Panc1 (cell line): ENCODE results near the gene CEP164. TPM values are rescaled to one million over a fixed set of nuclear protein-coding genes. Genes with fewer than 3 reads are reported as not detected.

ENCODE experiments used
- ATAC-seq: fragments of 200-7000 bp; cut with Tn5 transposase; 2 replicates; pipeline ENCODE4 v1.9.1; 2020; ENCODE audit warnings: mild to moderate bottlenecking, moderate library complexity
- BruUV-seq: library from RNA; stranded (reverse); fragments of 400-500 nt; replicated peaks from 2 replicates; lab custom pipeline; 2021; lab: Mats Ljungman, UMichigan
- CTCF ChIA-PET: fragments of 300-600 bp; sonication (Branson Sonifier 250); formaldehyde crosslinking; loops from one replicate; lab custom pipeline; 2022; ENCODE audit warnings: antibody characterized with exemption; lab: Charles Lee
- POLR2A ChIA-PET: fragments of 300-600 bp; sonication (Branson Sonifier 250); formaldehyde crosslinking; loops from one replicate; lab custom pipeline; 2022; ENCODE audit warnings: antibody characterized with exemption; lab: Charles Lee
- DNase-seq: peaks from one replicate; pipeline ENCODE4 v3.0.0-alpha.2; 2010; ENCODE audit warnings: low read depth, low spot score
- H3K27ac ChIP-seq: 2 replicates; pipeline ENCODE4 v1.5.1; 2011; ENCODE audit warnings: mild to moderate bottlenecking, low read length, inconsistent platforms
- H3K27me3 ChIP-seq: fragments of 200-500 bp; sonication (Bioruptor generic); 2 replicates; pipeline ENCODE4 v1.6.0; 2014; ENCODE audit warnings: low read length, inconsistent platforms; ENCODE audit not compliant: control insufficient read depth, insufficient read depth
- H3K36me3 ChIP-seq: fragments of 200-500 bp; sonication (Bioruptor generic); 2 replicates; pipeline ENCODE4 v1.5.1; 2014; ENCODE audit warnings: inconsistent platforms, mild to moderate bottlenecking, low read length, moderate library complexity; ENCODE audit not compliant: control insufficient read depth, insufficient read depth
- H3K4me1 ChIP-seq: 2 replicates; pipeline ENCODE4 v1.5.1; 2011; ENCODE audit warnings: inconsistent platforms, mild to moderate bottlenecking, low read length, moderate library complexity; ENCODE audit not compliant: control insufficient read depth, insufficient read depth
- H3K4me3 ChIP-seq, 2 experiments: 2 replicates each; pipeline ENCODE4 v1.5.1; 2011 to 2012; ENCODE audit warnings: low read depth in 2 of 2, low read length in 2 of 2, mild to moderate bottlenecking in 2 of 2, inconsistent platforms in 1 of 2, moderate library complexity in 1 of 2
- H3K9me3 ChIP-seq: fragments of 200-500 bp; sonication (Bioruptor generic); 2 replicates; pipeline ENCODE4 v1.5.1; 2014; ENCODE audit warnings: low read depth, mild to moderate bottlenecking, inconsistent platforms, low read length, moderate library complexity; ENCODE audit not compliant: control insufficient read depth, insufficient read depth
- CTCF ChIP-seq: fragments of 450-650 bp; IDR thresholded peaks from 2 replicates; pipeline ENCODE4 v1.5.1; 2017; ENCODE audit warnings: mild to moderate bottlenecking
- POLR2AphosphoS5 ChIP-seq: IDR thresholded peaks from 2 replicates; pipeline ENCODE4 v1.6.1; 2012; ENCODE audit warnings: mild to moderate bottlenecking, low read depth, low read length, moderate library complexity
- REST ChIP-seq, 2 experiments: IDR thresholded peaks; 2 replicates each; pipeline ENCODE4 v1.6.1; 2011 to 2012; ENCODE audit warnings: low read depth in 2 of 2, control low read depth in 1 of 2, low read length in 1 of 2, mild to moderate bottlenecking in 1 of 2, moderate library complexity in 1 of 2; ENCODE audit not compliant: insufficient read depth in 1 of 2
- SIN3A ChIP-seq: IDR thresholded peaks from 2 replicates; pipeline ENCODE4 v1.6.1; 2012; ENCODE audit warnings: low read depth, mild to moderate bottlenecking, low read length, moderate library complexity, borderline replicate concordance; ENCODE audit not compliant: insufficient read depth
- TCF7L2 ChIP-seq: IDR thresholded peaks from 2 replicates; pipeline ENCODE4 v1.6.1; 2011; ENCODE audit warnings: mild to moderate bottlenecking, low read depth, low read length, inconsistent platforms
- in situ Hi-C: cut with HindIII; loops from 2 replicates; pipeline ENCODE4 v1.10.0; 2016; ENCODE audit warnings: low sequenced_read_pairs, low pct_unique_long_range_greater_than_20kb
- intact Hi-C: fragments of 100-400 bp; cut with micrococcal nuclease; formaldehyde crosslinking; loops from one replicate; pipeline ENCODE4 v1.10.0; 2022; ENCODE audit not compliant: unreplicated experiment
- total RNA-seq: library from RNA; stranded (reverse); gene quantifications from one replicate; pipeline ENCODE4 v1.2.1, GENCODE V29; 2021; ENCODE audit not compliant: unreplicated experiment

CEP164 gene
- total RNA-seq, 1 experiment from 2014 or later: 75.4 TPM

- Histone ChIP-seq H3K27me3 (no peaks in the 10 kb centered on the region), H3K4me1 (no peaks in the 10 kb centered on the region), H3K4me3 (no peak overlapping the region), H3K27ac (no peak overlapping the region), H3K9me3 (no peaks in the 10 kb centered on the region), H3K36me3 (no peaks in the 10 kb centered on the region)
- no TSS peak for BruUV-seq
- in situ Hi-C loops: no loop called here
- ATAC-seq (no peak), DNase-seq (no peak)
- intact Hi-C loops: loop anchor here (10.0 kb wide), 1 partner anchor 535 kb away; no protein-coding TSS in a partner anchor
- no peak for TF ChIP-seq REST (IDR thresholded peaks at IDR 0.05; ENCODE audit: insufficient read depth in 1 of 2, low read depth in 2 of 2, low read length in 1 of 2)
- no peak for TF ChIP-seq POLR2AphosphoS5
- no peak for TF ChIP-seq TCF7L2
- TF ChIP-seq CTCF: no peak
- TF ChIP-seq SIN3A: no peak
- CTCF ChIA-PET: no interaction called here
- POLR2A ChIA-PET: no interaction called here
Observed at GRCh38 chr11:117420143-117420485, 92.5 kb downstream of the CEP164 start.

- ATAC-seq (no peak), DNase-seq (no peak)
- Histone ChIP-seq H3K4me1 (no peaks in the 10 kb centered on the region), H3K27me3 (no peaks in the 10 kb centered on the region), H3K36me3 (no peaks in the 10 kb centered on the region), H3K4me3 (no peak overlapping the region), H3K27ac (no peak overlapping the region), H3K9me3 (no peaks in the 10 kb centered on the region)
- ChIA-PET CTCF (no interaction called here), POLR2A (no interaction called here)
- TF ChIP-seq REST (IDR thresholded peaks at IDR 0.05; ENCODE audit: insufficient read depth in 1 of 2, low read depth in 2 of 2, low read length in 1 of 2) (no peak), SIN3A (no peak), POLR2AphosphoS5 (no peak), CTCF (no peak), TCF7L2 (no peak)
- intact Hi-C loops (loop anchor here (10.0 kb wide), 1 partner anchor 534 kb away; no protein-coding TSS in a partner anchor), in situ Hi-C loops (no loop called here)
- BruUV-seq: no TSS peak
Observed at GRCh38 chr11:117420598-117420997, 92.9 kb downstream of the CEP164 start.
